Measurements from ENCODE around the gene HDLBP. TPM values are rescaled to one million over a fixed set of nuclear protein-coding genes. Genes with fewer than 3 reads are reported as not detected.

HDLBP gene
- total RNA-seq, 2 donors from 2014 or later: 404 to 447 TPM

GRCh38 chr2:241267249-241268067 is 48.0 kb downstream of the HDLBP start:
- H3K4me3 ChIP-seq: no peak overlapping the region
- DNase-seq (ENCODE audit: low spot score) (no peak), ATAC-seq (ENCODE audit: insufficient number of reproducible peaks, low FRiP score, low read depth) (no peak)
- no peak overlapping the region for H3K27ac ChIP-seq
- H3K4me1 ChIP-seq (ENCODE audit: control insufficient read depth in 1 of 2, low read depth in 2 of 2): peaks cover 22 to 33% of the 10 kb centered on the region in 2 donors
- H3K36me3 ChIP-seq: peaks cover 43% of the 10 kb centered on the region
- no peak for TF ChIP-seq CTCF (IDR thresholded peaks at IDR 0.05)
- H3K9me3 ChIP-seq: no peaks in the 10 kb centered on the region
- H3K27me3 ChIP-seq (replicated peaks; ENCODE audit: insufficient read depth): no peaks in the 10 kb centered on the region

- H3K4me1 ChIP-seq (ENCODE audit: control insufficient read depth in 1 of 2, low read depth in 2 of 2): peaks cover 12 to 24% of the 10 kb centered on the region in 2 donors
- no peak overlapping the region for H3K4me3 ChIP-seq
- no peak overlapping the region for H3K27ac ChIP-seq
- ATAC-seq (ENCODE audit: insufficient number of reproducible peaks, low FRiP score, low read depth): no peak
- TF ChIP-seq CTCF (IDR thresholded peaks at IDR 0.05): no peak
- no peaks in the 10 kb centered on the region for H3K9me3 ChIP-seq
- H3K36me3 ChIP-seq: peaks cover 62% of the 10 kb centered on the region
- H3K27me3 ChIP-seq (replicated peaks; ENCODE audit: insufficient read depth): no peaks in the 10 kb centered on the region
- DNase-seq (ENCODE audit: low spot score): no peak
These were observed 50.0 kb downstream of the HDLBP start for GRCh38 chr2:241265506-241265905.

- H3K27me3 ChIP-seq (replicated peaks; ENCODE audit: insufficient read depth): no peaks in the 10 kb centered on the region
- no peak overlapping the region for H3K4me3 ChIP-seq
- H3K9me3 ChIP-seq: no peaks in the 10 kb centered on the region
- TF ChIP-seq CTCF (IDR thresholded peaks at IDR 0.05): no peak
- no peaks in the 10 kb centered on the region for H3K4me1 ChIP-seq (ENCODE audit: control insufficient read depth in 1 of 2, low read depth in 2 of 2)
- ATAC-seq (ENCODE audit: insufficient number of reproducible peaks, low FRiP score, low read depth) (no peak), DNase-seq (ENCODE audit: low spot score) (no peak)
- peaks cover 81% of the 10 kb centered on the region for H3K36me3 ChIP-seq
- H3K27ac ChIP-seq: no peak overlapping the region
These were observed 52.4 kb downstream of the HDLBP start for GRCh38 chr2:241263061-241263460.

GRCh38 chr2:241261628-241262027 is 53.8 kb downstream of the HDLBP start:
- ATAC-seq (ENCODE audit: insufficient number of reproducible peaks, low FRiP score, low read depth) (no peak), DNase-seq (ENCODE audit: low spot score) (no peak)
- no peak overlapping the region for H3K4me3 ChIP-seq
- no peaks in the 10 kb centered on the region for H3K27me3 ChIP-seq (replicated peaks; ENCODE audit: insufficient read depth)
- no peak overlapping the region for H3K27ac ChIP-seq
- no peaks in the 10 kb centered on the region for H3K9me3 ChIP-seq
- H3K36me3 ChIP-seq: peaks cover 82% of the 10 kb centered on the region
- no peak for TF ChIP-seq CTCF (IDR thresholded peaks at IDR 0.05)
- no peaks in the 10 kb centered on the region for H3K4me1 ChIP-seq (ENCODE audit: control insufficient read depth in 1 of 2, low read depth in 2 of 2)

- Histone ChIP-seq H3K4me3 (no peak overlapping the region), H3K36me3 (peaks cover 83% of the 10 kb centered on the region), H3K4me1 (ENCODE audit: control insufficient read depth in 1 of 2, low read depth in 2 of 2) (no peaks in the 10 kb centered on the region), H3K9me3 (no peaks in the 10 kb centered on the region), H3K27me3 (replicated peaks; ENCODE audit: insufficient read depth) (no peaks in the 10 kb centered on the region), H3K27ac (no peak overlapping the region)
- TF ChIP-seq CTCF (IDR thresholded peaks at IDR 0.05): no peak
- no peak for DNase-seq (ENCODE audit: low spot score)
- no peak for ATAC-seq (ENCODE audit: insufficient number of reproducible peaks, low FRiP score, low read depth)
These were observed 54.6 kb downstream of the HDLBP start for GRCh38 chr2:241260911-241261310.
